ENCODE measurements around the gene AFF3. TPM values are rescaled to one million over a fixed set of nuclear protein-coding genes. Genes with fewer than 3 reads are reported as not detected.
A peak's percentile ranks its signal among the peaks of the same experiment; 100 is the strongest.

AFF3 gene
- total and polyA plus RNA-seq, 2 of the 4 experiments (the other 2 are of a cell fraction) = 12.9 to 14.3 TPM

DNA sequence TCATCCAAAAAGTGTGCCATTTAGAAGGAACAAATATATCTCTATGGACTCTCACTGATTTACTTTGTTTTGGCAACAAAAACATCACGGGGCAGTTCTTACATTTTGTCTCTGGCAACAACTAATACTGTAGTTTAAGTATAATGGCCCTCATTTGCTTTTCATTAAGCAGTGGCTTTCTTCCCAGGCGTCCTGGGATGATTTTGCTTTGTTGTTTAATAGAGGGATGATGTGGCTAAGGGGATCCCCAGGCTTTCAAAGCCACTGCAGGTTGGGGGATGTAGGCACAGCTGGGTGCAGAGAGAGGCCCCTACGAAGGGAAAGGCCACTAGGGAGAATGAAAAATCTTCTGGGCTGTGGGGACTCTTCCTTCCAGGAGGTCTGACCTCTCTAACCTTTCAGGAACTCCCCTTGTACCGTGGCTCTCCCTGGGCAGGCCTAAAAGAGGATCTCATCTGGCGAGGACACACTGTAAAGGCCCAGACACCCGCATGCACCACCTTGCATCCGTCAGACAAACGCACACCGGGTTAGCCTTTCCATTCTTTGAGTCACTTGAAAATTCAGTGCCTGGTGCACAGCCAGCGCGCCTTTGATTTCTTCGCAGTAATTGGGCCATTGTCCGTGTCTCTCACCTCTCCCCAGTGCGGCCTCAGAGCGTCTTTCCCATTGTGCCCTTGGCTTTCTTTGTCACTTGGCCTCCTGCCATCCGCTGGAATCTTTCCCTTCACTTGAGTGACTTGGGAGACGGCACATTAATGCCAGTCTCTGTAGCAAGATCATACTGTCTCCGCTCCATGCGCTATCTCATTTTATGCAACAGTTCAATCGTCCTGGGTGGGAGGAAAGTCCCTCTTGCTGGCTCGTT, 40.3 kb upstream of the AFF3 start:
- Histone ChIP-seq H3K27ac (ENCODE audit: insufficient read depth, low read length) (no peak overlapping the region), H3K4ac (ENCODE audit: low read depth, low read length) (no peak overlapping the region), H4K5ac (ENCODE audit: low read depth, low read length) (no peak overlapping the region), H2BK120ac (ENCODE audit: low read depth, low read length) (no peak overlapping the region), H3K36me3 (ENCODE audit: control insufficient read depth, insufficient read depth, low read length) (no peaks in the 10 kb centered on the region), H3K9me3 (ENCODE audit: control insufficient read depth, insufficient read depth, low read length) (no peaks in the 10 kb centered on the region), H4K8ac (ENCODE audit: low read depth in 2 of 2, low read length in 2 of 2) (no peak overlapping the region), H2AK5ac (ENCODE audit: low read depth, low read length) (no peak overlapping the region), H3K79me1 (ENCODE audit: low read depth in 1 of 2, low read length in 2 of 2) (no peaks in the 10 kb centered on the region), H4K91ac (ENCODE audit: insufficient read depth, low read depth, low read length) (no peak overlapping the region), H2AFZ (replicated peaks; ENCODE audit: low read length, poor library complexity) (no peak overlapping the region), H4K20me1 (ENCODE audit: insufficient read depth, low read length) (no peaks in the 10 kb centered on the region), H3K4me3 (ENCODE audit: insufficient read depth, low read depth, low read length) (no peak overlapping the region), H2BK5ac (ENCODE audit: low read depth, low read length, poor library complexity, severe bottlenecking) (no peak overlapping the region), H3K9ac (ENCODE audit: low read depth, low read length) (no peak overlapping the region), H3K27me3 (ENCODE audit: control insufficient read depth, insufficient read depth, low read length) (peaks cover 4% of the 10 kb centered on the region; the same call in 1 of the 2 replicates), H3K56ac (ENCODE audit: extremely low read depth, insufficient read depth, low read length) (no peak overlapping the region), H3K18ac (ENCODE audit: low read depth, low read length) (no peak overlapping the region), H3K23ac (ENCODE audit: low read depth, low read length) (no peak overlapping the region), H3K14ac (replicated peaks; ENCODE audit: low read depth, low read length) (no peak overlapping the region), H2BK15ac (ENCODE audit: low read depth, low read length) (no peak overlapping the region), H3K4me1 (ENCODE audit: control insufficient read depth, insufficient read depth, low read length) (no peaks in the 10 kb centered on the region), H2AK9ac (replicated peaks; ENCODE audit: low read depth, low read length, poor library complexity) (no peak overlapping the region), H3K4me2 (ENCODE audit: low read depth, low read length) (no peak overlapping the region), H3K9me1 (ENCODE audit: insufficient read depth, low read length) (no peaks in the 10 kb centered on the region), H2BK20ac (ENCODE audit: low read depth, low read length) (no peak overlapping the region)
- ChIA-PET CTCF (no interaction called here), POLR2A (ENCODE audit: unreplicated experiment) (no interaction called here)
- intact Hi-C loops (cut with micrococcal nuclease) = no loop called here
- WGBS, 2 experiments (ENCODE audit: extremely low coverage in 2 of 2, insufficient read length in 1 of 2) = 46% methylated on average over 12 of the region's 21 CpGs; no CpG with 5 or more reads in 1 of the 2 experiments
- in situ Hi-C loops (cut with MboI; ENCODE audit: low sequenced_read_pairs) = no loop called here
- dilution Hi-C loops (cut with HindIII; ENCODE audit: low sequenced_read_pairs, unreplicated experiment) = no loop called here
- BruUV-seq (replicated peaks) = no TSS peak
- ATAC-seq (ENCODE audit: low read depth) (no peak), DNase-seq (peak; percentile 13)
- no peak for TF ChIP-seq CHD1 (IDR thresholded peaks at IDR 0.05; ENCODE audit: low read depth, low read length)
- TF ChIP-seq, protein P1, sequence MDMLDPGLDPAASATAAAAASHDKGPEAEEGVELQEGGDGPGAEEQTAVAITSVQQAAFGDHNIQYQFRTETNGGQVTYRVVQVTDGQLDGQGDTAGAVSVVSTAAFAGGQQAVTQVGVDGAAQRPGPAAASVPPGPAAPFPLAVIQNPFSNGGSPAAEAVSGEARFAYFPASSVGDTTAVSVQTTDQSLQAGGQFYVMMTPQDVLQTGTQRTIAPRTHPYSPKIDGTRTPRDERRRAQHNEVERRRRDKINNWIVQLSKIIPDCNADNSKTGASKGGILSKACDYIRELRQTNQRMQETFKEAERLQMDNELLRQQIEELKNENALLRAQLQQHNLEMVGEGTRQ (IDR thresholded peaks at IDR 0.05; ENCODE audit: low read depth, low read length) = no peak
- TF ChIP-seq RCOR1 (IDR thresholded peaks at IDR 0.05; ENCODE audit: insufficient replicate concordance, low read length) = no peak
- no peak for TF ChIP-seq SMC3 (IDR thresholded peaks at IDR 0.05; ENCODE audit: low read depth, low read length)
- TF ChIP-seq BHLHE40 (IDR thresholded peaks at IDR 0.05; ENCODE audit: low read depth, low read length) = no peak
- TF ChIP-seq NFE2L2 (IDR thresholded peaks at IDR 0.05; ENCODE audit: low read depth, low read length) = no peak
- TF ChIP-seq FOS (IDR thresholded peaks at IDR 0.05; ENCODE audit: low read depth, low read length) = no peak
- TF ChIP-seq, protein P2, sequence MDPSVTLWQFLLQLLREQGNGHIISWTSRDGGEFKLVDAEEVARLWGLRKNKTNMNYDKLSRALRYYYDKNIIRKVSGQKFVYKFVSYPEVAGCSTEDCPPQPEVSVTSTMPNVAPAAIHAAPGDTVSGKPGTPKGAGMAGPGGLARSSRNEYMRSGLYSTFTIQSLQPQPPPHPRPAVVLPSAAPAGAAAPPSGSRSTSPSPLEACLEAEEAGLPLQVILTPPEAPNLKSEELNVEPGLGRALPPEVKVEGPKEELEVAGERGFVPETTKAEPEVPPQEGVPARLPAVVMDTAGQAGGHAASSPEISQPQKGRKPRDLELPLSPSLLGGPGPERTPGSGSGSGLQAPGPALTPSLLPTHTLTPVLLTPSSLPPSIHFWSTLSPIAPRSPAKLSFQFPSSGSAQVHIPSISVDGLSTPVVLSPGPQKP (IDR thresholded peaks at IDR 0.05; ENCODE audit: borderline replicate concordance, low read depth, low read length) = no peak
- no peak for TF ChIP-seq POLR2A (IDR thresholded peaks at IDR 0.05; ENCODE audit: low read depth, low read length)
- TF ChIP-seq MAZ (IDR thresholded peaks at IDR 0.05; ENCODE audit: borderline replicate concordance, low read depth, low read length) = no peak
- TF ChIP-seq RAD21 (IDR thresholded peaks at IDR 0.05; ENCODE audit: low read length) = no peak
- TF ChIP-seq RFX5 (IDR thresholded peaks at IDR 0.05; ENCODE audit: low read depth, low read length) = no peak
- TF ChIP-seq CEBPB (IDR thresholded peaks at IDR 0.05; ENCODE audit: low read depth, low read length) = no peak
- no peak for TF ChIP-seq MXI1 (IDR thresholded peaks at IDR 0.05; ENCODE audit: borderline replicate concordance, low read depth, low read length)
- TF ChIP-seq MAFK (IDR thresholded peaks at IDR 0.05; ENCODE audit: low read depth, low read length) = no peak

Measured in IMR-90 (cell line).